Measurements from ENCODE around the gene CYLD.

- TF ChIP-seq CTCF (conservative IDR thresholded peaks at IDR 0.05; ENCODE audit: low read depth in 2 of 2) (no peak), EZH2 (IDR thresholded peaks at IDR 0.05; ENCODE audit: low read depth, unreplicated experiment) (no peak), POLR2AphosphoS5 (IDR thresholded peaks at IDR 0.05; ENCODE audit: low read depth) (no peak), ETS1 (IDR thresholded peaks at IDR 0.05) (no peak), REST (IDR thresholded peaks at IDR 0.05; ENCODE audit: unreplicated experiment) (no peak), EZH2phosphoT487 (IDR thresholded peaks at IDR 0.05; ENCODE audit: unreplicated experiment) (no peak), NANOG (IDR thresholded peaks at IDR 0.05; ENCODE audit: borderline replicate concordance) (no peak), CREB1 (CRISPR knock-in tag; IDR thresholded peaks at IDR 0.05; ENCODE audit: low read depth) (no peak), JUNB (IDR thresholded peaks at IDR 0.05; ENCODE audit: unreplicated experiment) (no peak)
These were observed 47.7 kb upstream of the CYLD start for GRCh38 chr16:50694206-50694605.

Measured in GM23338 (cell line).